NCI-H446 treated with DMSO at 0.1 percent for 48 hours (cell line): Measurements from ENCODE around the gene CBX5.
"Not testable (repeated sequence)": the region's sequence is repeated elsewhere in the genome, so short reads cannot be mapped to it uniquely, and the experiment has no call there.

Experiments used
- DNase-seq: peaks from one replicate; lab custom pipeline; 2025; lab: John Stamatoyannopoulos, UW

The CBX5 gene

DNA sequence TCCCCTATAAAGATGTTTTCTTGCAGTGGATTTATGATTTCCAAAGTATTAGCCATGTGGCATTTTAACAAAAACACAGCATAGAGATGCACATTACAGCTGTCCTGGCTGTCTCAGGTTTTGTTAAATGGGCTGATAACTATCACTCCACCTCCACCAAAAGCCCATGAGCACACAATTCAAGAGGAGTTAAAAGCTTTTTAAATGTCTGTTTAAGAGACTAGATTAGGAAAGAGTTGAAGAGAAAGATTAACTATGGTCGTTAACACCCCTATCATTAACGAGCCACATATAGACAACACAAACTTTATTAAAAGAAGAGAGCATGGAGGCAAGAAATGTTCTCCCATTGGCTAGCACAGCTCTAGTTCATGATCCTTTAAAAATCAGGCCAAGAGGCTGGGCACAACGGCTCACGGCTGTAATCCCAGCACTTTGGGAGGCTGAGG lies 14.5 kb downstream of the CBX5 start:
- DNase-seq, result no peak

DNA sequence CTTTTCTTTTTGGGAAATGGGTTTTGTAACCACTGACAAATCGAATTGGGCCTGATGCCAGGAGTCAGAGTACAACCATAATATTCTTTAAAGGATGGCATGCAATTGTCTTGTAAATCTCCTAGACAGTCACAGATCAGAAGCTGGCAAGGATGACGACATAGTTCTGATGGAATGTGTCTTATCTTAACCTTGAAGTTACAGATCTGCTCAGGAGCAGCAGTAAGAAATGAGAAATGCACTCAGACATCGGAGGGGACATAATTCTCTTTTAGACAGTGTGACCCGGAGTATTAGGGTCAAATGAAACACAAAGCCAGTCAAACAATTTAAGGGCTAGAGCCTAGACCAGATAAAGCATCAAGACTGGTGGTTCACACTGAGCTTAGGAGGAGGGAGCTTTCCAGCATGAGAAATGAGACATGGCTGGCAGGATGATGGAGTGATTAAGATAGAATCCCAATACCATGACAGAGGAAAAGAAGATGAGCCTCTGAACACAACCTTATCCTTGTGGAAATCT lies 17.5 kb downstream of the CBX5 start:
- no peak for DNase-seq

DNA sequence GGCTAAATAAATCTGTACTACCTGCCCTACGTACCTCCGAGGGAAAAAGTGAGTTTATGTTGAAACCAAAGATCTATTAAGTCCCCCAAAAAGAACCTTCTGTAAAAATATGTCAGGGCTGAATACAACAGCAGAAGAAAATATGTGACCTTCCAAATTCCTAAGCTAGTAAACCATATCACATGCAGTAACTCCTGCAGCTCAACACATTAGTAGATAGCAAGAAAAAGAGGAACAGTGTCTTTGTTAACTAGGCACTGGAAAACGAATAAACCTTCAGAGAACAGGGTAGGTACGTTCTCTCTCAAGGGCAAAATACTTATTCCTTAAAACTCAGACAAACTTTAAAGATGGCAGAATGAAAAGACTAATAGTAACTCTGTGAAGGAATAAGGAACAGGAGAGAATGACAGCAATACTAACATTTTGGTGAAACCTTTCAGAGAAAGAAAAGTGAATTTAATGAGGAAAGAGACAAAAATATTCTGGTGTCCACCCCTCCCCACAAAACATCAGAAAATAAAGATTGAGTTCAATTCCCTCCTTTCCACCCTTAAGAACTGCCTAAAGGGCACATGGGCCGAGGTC lies 18.0 kb downstream of the CBX5 start:
- DNase-seq, result no peak

DNA sequence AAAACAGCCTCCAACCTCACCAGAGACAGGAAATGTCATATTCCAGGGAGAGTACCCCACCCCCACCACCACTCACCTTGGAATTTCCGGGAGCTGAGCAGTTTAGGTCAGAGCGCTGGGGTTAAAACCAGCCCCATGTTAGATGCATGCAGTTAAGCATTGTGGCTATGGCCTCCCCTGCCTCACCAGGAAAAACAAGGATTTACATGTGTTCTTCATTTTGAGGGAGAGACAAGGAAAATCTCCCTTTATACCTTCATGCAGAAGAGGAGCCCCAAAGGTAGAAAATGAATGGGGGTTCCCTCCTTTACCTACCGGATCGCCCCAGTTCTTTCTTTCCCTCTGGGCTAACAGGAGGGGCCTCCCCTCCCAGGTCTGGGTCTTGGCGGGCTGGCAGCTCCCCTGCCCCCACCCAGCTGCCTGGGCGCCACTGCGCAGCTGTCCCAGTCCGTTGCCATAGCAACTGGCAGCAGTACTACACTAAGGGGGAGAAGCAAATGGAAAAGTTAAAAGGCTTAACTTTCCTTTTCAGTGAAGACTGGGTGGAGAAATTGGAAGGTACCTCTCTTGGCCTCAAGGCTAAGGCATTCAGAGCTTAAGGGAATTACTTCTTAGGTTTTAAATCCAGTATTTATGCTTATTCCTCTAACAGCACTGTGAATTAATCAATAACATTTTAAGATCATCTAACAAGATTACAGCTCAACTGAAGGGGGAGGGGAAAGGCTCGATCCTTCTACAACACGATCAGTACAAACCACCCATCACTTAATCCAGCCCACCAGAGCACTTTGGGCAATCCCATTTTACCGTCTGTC lies 20.5 kb downstream of the CBX5 start:
- DNase-seq, result peak; percentile 92

DNA sequence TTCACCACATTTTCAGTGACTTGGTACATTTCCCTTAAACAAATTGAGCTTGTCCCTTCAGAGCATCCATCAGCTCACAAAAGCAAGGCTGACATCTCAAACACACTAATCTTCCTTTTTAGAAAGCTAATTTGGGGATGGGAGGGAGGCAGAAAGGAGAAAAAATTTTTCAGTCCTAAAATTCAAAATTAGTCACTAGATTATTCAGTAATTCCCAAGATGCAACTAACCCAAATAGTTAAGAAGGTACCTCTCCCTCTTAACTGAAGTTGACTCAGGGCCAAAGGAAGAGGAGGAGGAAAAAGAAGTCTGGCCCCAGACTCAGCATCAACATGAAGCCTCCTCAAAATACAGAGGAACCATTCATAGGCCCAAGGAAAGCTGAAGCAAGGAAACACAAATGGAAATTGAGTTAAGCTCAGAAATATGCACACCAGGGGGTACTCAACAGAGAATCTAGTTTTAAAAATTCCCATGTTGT lies 21.7 kb downstream of the CBX5 start:
- no peak for DNase-seq

DNA sequence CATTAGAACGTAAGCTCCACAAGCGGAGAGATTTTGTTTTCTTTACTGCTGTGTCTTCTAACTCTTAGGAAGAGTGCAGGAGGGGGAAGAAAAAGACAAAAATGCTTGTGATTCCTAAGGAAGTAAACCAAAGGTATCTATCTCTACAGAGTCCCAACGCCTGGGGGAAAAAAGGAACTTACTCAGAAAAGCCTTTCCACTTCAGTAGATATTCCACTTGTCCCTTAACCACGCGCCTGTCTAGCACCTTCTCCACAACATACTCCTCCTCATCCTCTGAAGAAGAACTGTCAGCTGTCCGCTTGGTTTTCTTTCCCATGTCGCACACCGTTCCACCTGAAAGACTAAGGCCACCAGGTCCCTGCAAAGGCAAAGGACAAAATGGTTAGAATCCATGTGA lies 22.6 kb downstream of the CBX5 start:
- DNase-seq, result no peak

DNA sequence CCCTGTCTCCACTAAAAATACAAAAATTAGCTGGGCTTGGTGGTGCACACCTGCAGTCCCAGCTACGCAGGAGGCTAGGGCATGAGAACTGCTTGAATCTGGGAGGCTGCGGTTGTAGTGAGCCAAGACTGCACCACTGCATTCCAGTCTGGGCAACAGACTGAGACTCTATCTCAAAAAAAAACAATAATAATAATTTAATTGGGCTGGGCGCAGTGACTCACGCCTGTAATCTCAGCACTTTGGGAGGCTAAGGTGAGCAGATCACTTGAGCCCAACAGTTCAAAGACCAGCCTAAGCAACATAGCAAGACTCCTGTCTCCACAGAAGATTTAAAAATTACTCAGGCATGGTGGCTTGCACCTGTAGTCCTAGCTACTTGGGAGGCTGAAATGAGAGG lies 26.7 kb downstream of the CBX5 start:
- no peak for DNase-seq

DNA sequence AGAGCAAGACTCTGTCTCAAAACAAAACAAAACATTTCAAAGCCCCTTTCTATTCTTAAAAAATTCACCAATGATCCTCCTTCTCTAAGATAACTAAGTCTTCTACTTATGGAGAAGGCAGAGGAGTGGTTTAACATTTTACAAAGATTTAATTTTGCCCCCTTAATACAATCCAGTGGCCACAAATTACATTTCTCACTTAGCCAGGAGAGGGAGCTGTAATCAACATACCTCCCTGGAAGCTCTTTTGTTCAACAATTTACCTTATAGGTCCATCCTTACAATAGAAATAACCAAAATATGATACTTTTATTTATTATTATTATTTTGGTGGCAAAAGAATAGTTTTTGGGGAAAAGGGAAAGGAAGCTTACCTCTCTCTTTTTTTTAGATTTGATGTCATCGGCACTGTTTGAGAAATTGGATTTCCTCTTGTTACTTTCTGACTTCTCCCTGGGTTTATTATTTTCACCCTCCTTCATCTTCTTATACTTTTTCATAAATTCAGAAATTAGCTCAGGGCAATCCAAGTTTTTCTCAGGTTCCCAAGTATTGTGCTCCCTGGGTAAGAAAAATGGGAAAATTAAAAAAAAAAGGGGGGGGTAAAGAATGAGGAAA lies 28.1 kb downstream of the CBX5 start:
- peak; percentile 33 for DNase-seq

DNA sequence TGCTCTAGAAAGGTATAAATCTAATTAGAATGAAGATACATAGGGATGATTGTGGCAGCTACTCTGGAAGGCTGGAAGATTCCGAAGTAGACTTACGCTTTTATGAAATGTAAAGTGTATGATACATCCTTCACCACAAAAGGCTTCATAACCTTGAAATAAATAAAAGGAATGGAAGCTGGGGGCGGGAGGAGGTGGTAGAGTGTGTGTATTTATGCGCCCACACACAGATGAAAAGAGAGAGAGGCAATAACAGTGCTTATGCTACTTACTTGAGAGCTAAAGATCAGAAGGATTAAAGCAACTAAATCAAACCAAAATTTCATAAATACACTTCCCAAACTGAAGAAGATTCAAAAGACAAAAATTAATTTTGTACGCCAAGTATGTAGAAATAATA lies 30.4 kb downstream of the CBX5 start:
- DNase-seq, result no peak

DNA sequence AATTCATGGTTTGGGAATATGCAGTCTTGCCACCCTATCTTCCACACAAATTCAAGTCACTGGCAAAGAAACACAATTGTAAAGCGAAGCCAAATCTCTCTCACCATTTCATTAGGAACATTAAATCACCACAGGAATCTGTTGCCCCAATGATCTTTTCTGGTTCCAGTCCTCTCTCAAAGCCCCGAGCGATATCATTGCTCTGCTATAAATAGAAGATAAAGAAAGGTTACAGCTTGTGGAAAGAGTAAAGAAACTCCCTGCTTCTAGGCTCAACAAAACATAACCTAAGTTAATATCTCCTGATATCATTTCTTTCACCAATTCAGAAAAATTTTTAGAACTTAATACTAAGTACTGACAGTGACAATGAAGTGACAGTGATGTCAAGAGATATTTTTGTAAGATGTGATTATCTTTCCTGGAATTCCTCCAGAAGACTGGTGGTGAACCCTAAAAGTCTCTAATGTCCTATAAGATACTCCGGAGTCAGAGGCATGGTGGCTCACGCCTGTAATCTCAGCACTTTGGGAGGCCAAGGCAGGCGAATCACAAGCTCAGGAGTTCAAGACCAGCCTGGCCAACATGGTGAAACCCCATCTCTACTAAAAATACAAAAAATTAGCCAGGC lies 33.8 kb downstream of the CBX5 start:
- DNase-seq, result no peak

DNA sequence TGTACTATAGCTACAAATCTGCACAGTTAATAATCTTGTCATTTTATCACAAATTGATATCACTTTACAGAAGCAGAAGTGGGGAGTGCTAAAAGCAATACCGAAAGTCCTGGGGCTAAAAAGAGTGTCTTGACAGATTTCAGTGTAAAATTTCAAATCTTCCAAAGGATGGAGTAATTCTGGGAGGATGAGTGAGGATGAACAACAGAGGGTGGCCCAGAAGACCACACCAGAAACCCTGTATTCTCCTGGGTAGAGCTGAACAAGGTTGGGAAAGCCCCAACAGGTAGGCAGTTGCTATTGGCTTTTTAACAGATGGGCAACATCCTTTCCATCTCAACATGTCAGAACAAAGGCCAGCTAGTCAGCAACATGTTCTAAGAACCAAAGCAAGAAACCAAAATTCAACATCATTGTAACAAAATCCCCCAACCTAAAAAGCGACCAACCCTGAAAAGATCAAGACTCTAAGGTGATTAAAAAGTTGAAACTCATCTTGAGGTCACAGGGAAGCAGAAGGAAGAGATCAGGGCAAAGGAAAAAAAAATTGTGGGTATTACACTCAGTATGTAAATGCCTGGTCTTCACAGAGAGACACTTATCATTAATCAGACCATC lies 38.8 kb downstream of the CBX5 start:
- no peak for DNase-seq

DNA sequence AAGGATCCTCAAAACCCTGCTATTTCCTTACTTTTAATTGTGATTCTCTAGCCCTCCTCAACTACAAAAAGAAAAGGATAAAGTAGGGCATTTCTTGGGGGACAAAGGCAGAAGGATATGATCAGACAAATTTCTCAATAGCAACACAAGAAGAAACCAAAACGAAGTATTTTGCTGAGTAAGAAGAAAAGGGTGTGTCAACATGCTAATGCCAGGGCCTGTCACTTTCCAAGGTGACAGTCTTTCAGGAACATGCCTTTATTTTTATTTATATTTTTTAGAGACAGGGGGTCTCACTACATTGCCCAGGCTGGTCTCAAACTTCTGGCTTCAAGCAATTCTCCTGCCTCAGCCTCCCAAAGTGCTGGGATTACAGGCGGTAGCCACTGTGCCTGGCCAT lies 39.8 kb downstream of the CBX5 start:
- DNase-seq, result no peak

DNA sequence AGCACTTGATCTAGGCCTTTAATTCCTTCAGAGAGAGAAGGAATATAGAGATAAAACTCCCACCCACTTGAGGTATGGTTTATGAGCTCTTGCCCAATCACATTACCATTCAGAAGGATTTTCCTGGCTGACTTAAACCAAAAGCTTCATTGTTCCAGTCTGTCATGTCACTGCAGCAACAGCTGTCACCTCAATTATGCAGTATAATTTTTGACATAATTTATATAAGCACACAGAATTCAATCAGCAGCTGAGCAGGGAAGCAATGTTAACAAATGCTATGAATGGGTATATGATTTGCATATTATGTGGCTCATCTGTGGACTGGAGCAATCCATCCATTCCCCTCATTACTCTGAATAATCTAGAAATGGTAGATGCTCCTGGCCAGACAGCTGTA lies 40.3 kb downstream of the CBX5 start:
- no peak for DNase-seq

DNA sequence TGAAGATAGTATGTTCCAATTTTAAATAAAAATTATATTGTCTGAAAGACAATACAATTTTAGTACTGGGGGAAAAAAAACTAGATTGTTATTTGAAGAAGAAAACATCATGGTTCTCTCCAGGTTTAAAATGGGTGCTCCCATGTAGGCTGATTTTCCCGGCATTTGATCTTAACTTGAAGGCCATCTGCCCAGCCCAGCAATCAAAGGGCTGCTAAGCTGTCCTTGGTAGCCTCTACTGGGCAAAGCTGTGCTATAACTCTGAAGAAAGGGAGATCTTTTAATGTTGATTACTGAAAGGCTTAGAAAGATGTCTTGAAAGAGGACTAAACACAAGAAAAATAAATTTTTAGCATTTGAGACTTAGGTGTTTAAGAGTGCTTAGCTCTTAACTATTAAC lies 41.4 kb downstream of the CBX5 start:
- DNase-seq, result no peak

DNA sequence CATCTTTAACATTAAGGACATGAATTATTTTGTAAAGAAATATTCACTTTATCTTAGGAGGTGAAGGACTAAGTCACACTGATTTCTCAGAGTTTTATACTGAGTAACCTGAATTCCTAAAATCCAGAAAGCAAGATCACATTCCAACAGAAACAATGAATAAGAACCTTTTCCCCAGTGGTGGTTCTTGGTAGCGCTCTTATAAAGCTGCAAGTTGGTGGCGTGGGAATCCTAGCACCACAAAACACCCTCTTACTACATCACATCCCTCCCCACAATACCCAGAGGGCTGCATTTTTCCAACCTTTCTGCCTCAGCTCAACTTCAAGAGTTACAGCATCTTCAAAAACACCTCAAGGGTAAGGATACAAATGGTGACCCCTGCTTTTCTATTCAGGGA lies 47.1 kb downstream of the CBX5 start:
- no peak for DNase-seq

DNA sequence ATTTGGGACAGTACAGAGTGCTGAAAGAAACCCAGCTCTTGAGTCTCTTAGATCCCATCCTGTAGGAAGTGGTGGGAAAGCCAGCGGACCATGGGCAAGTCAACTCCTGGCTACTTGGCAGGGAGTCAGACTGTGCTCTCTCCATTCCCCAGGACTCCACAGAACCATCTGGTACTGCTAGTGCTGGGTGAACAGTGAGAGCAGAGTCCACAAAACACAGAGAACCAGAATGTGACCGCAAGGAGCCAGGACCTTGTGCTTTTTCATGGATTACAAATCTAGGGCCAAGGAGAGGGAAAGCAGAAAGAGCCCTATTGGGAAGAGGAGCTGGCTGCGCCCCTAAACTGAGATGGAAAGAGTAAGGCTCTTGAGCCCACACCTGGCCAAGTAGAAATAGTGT lies 48.7 kb downstream of the CBX5 start:
- DNase-seq, result not testable (repeated sequence)

DNA sequence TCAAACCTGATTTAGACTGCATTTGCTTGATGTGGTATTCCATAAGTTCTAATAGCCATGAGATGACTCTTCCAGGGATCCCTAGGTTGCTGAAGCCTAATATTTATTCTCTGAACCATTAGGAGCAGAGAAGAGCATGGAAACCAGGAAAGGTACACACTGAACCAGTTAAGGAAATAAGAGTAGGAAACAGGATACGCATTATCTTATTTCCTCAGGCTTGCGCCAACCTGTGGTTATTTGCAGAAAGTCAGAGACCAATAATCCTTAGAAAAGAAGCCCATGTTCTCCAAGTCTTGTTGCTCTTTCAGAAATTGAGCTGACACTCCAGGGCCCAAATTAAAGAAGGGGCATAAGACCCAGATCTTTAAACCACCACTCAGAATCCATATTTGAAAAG lies 49.4 kb downstream of the CBX5 start:
- DNase-seq, result no peak

DNA sequence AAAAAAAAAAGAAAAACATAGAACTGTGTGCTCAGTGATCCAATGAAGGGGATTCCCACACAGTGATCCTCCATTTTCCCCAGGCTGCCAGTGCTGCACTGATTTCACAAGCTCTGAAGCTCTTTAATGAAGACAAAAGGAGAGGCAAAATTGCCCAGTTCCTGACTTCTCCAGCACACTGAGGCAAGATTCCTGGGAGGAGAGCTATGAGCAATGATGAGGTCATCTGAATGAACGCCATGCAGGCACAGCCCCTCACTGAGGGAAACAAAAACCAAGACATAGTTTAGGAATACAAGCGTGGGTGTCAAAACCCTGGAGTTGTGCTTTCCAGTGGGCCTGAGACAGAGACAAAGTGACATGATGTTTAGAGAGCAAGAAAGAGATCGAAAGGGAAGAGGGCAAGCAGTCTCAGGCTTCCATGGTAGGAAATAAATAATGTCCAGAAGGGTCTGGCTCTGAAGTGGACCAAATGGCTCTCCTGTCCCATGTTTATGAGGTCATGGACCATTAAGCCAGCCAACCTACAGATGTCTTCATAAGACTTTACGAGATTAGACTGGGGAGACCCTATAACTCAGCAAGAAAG lies 50.2 kb downstream of the CBX5 start:
- DNase-seq, result no peak

DNA sequence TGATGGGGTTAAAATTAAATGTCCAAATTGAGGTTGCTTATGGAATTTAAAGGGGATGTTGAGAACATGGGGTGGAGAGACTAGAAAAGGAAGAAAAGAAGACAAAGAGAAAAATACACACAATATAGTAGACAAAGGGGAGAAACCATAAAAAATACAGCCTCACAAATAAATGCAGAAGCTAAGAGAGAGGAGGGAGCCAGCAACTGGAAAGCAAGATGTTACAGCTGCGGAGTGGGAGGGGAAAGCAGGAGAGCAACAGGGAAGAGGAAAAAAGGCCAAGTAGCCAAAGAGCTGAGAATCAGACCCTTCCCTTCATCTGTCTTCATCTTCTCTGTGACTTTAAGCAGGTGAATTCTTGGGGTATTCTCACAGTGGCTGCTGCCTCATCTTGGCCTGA lies 51.5 kb downstream of the CBX5 start:
- no peak for DNase-seq

DNA sequence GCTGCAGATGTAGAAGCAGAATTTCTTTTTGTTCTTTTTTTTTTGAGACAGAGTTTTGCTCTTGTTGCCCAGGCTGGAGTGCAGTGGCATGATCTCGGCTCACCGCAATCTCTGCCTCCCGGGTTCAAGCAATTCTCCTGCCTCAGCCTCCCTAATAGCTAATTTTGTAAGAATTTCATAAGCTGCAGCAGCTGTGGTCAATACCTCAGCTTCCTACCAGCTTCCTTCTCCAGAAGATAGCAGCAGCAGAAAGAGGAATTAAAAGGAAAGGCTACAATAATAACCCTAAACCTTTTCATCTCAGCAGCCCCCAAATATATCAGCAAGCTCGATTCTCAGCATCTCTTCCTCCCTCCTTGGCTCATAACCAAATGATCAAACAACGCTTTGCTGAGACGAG lies 52.0 kb downstream of the CBX5 start:
- DNase-seq, result not testable (repeated sequence)

DNA sequence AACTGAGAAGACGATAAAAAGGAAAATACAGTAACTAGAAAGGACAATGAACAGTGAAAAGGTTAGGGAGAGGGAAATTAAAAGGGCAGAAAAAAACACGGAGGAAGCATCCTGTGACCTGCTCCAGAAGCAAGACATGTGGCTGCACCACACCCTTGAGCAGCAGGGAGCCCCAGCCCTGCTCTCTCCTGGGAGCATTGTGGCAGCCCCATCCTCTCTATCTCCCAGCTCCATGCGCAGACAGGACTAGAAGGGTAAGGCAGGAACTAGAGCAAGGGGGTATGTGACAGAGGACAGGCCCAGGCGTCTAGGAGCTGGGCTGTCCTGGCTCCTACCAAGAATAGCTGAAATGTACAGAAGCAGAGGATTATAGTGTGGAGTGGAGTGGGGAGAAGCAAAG lies 52.5 kb downstream of the CBX5 start:
- no peak for DNase-seq

DNA sequence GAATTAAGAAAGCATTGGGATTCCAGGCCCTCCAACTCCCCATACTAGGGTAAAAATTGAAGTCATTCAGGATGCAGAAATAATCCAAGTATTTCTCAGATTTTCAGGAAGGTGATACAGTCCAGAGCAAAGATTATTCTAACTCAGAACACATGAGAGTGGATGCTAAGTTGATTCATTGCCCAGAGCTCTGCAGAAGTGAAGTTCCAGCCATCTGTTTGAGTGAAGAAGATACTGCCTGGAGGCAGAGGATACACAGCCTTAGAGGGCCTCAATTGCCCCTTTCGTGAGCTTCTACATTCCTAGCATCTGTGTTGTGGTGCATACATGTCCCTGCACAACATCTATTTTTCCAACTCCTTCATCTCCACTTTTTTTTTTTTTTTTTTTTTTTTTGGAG lies 54.3 kb downstream of the CBX5 start:
- no peak for DNase-seq
